ENCODE measurements around the gene THADA. TPM values are rescaled to one million over a fixed set of nuclear protein-coding genes. Genes with fewer than 3 reads are reported as not detected.

The THADA gene
- polyA plus RNA-seq, 3 donors, result 7.3 to 11.2 (median 9.7) TPM

DNA sequence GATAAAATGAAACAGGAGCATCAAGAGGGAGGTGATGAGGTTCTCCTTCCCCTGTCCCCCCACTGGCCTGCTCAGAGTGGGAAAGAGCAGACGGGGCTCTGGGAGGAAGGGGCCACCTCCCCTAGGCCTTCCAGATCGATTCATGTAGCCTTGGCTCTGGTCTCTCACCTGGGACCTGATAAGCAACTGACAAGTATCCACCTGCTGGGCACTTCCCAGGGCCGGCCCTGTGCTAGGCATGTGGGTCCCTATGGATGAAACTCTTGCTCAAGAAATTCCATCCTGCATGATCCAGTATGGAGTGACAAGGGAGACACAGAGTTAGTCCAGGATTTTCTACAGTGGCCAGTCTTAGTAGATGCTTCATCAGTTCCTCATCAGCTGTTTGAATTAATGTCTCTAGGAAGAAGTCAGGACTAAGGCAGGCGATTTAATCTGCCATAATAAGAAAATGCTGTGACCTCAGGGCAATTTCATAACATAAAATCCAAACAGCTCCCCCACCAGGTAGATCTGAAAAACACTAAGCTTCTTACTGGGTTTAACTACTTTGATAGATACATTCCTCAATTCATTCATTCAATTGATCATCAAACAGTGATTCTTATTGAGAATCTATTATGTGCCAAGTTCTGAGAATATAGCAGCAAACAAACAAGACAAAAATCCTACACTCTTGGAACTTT lies 324.8 kb downstream of the THADA start:
- WGBS (ENCODE audit: insufficient coverage), result 100% methylated on average over 1 of the region's 4 CpGs
- intact Hi-C loops (cut with micrococcal nuclease), result no loop called here
- Histone ChIP-seq H3K4me3 (replicated peaks in 1 of 3; ENCODE audit: low read depth in 2 of 3, low read length in 3 of 3) (no peak overlapping the region), H3K9me3 (replicated peaks in 1 of 2; ENCODE audit: control insufficient read depth in 1 of 2, insufficient read depth in 1 of 2, low read length in 2 of 2) (no peaks in the 10 kb centered on the region), H2AFZ (ENCODE audit: insufficient read depth, low read depth, low read length, poor library complexity, severe bottlenecking) (no peak overlapping the region), H3K27ac (ENCODE audit: low read depth in 1 of 2, low read length in 2 of 2) (no peak overlapping the region), H3K36me3 (replicated peaks in 1 of 2; ENCODE audit: control insufficient read depth in 1 of 2, insufficient read depth in 2 of 2, low read length in 2 of 2) (no peaks in the 10 kb centered on the region), H3K27me3 (ENCODE audit: control insufficient read depth in 2 of 2, insufficient read depth in 2 of 2, low read length in 2 of 2) (no peaks in the 10 kb centered on the region), H4K20me1 (ENCODE audit: insufficient read depth, low read length) (no peaks in the 10 kb centered on the region), H3K4me1 (ENCODE audit: control insufficient read depth in 1 of 2, insufficient read depth in 2 of 2, low read length in 2 of 2) (peaks cover 40 to 46% of the 10 kb centered on the region in 2 donors), H3K4me2 (replicated peaks; ENCODE audit: extremely low read depth, low read length, poor library complexity, severe bottlenecking) (no peak overlapping the region), H3K79me2 (ENCODE audit: insufficient read depth, low read length) (no peaks in the 10 kb centered on the region), H3K9ac (ENCODE audit: insufficient read depth, low read length, poor library complexity, severe bottlenecking) (no peak overlapping the region)
- Mint-ChIP-seq H3K27ac (peak overlapping the region in 1 of 7 donors; percentile 6), H3K9me3 (peaks cover 0 to 3% (median 0%) of the 10 kb centered on the region in 7 donors), H3K27me3 (ENCODE audit: low read depth in 3 of 3) (no peaks in the 10 kb centered on the region), H3K4me1 (peaks cover 60% of the 10 kb centered on the region), H3K4me3 (no peak overlapping the region), H3K36me3 (peaks cover 40 to 51% of the 10 kb centered on the region in 2 donors)
- no peak for DNase-seq
- TF ChIP-seq, protein P1, sequence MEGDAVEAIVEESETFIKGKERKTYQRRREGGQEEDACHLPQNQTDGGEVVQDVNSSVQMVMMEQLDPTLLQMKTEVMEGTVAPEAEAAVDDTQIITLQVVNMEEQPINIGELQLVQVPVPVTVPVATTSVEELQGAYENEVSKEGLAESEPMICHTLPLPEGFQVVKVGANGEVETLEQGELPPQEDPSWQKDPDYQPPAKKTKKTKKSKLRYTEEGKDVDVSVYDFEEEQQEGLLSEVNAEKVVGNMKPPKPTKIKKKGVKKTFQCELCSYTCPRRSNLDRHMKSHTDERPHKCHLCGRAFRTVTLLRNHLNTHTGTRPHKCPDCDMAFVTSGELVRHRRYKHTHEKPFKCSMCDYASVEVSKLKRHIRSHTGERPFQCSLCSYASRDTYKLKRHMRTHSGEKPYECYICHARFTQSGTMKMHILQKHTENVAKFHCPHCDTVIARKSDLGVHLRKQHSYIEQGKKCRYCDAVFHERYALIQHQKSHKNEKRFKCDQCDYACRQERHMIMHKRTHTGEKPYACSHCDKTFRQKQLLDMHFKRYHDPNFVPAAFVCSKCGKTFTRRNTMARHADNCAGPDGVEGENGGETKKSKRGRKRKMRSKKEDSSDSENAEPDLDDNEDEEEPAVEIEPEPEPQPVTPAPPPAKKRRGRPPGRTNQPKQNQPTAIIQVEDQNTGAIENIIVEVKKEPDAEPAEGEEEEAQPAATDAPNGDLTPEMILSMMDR (IDR thresholded peaks at IDR 0.05), result no peak

DNA sequence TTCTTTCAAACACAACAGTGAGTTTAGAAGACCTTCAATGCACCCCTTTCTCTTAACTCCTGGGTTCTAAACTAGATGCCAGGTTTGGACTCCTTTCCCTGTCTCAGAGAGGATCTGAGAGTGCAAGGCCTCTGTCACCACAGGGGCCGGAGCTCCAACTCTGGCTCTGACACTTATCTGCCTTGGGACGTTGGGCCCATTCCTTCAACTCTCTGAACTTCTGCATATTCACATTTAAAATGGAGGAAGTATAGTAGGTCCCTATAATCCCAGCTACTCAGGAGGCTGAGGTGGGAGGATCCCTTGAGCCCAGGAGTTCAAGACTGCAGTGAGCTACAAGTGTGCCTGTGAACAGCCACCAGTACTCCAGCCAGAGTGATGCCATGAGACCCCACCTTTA lies 325.4 kb downstream of the THADA start:
- no CpG with 5 or more reads among the region's 2 CpGs for WGBS (ENCODE audit: insufficient coverage)
- Histone ChIP-seq H3K27me3 (ENCODE audit: control insufficient read depth in 2 of 2, insufficient read depth in 2 of 2, low read length in 2 of 2) (no peaks in the 10 kb centered on the region), H3K27ac (ENCODE audit: low read depth in 1 of 2, low read length in 2 of 2) (peak overlapping the region in 1 of 2 donors; percentile 63), H3K9me3 (replicated peaks in 1 of 2; ENCODE audit: control insufficient read depth in 1 of 2, insufficient read depth in 1 of 2, low read length in 2 of 2) (no peaks in the 10 kb centered on the region), H3K4me1 (ENCODE audit: control insufficient read depth in 1 of 2, insufficient read depth in 2 of 2, low read length in 2 of 2) (peaks cover 40 to 47% of the 10 kb centered on the region in 2 donors), H3K4me2 (replicated peaks; ENCODE audit: extremely low read depth, low read length, poor library complexity, severe bottlenecking) (no peak overlapping the region), H3K9ac (ENCODE audit: insufficient read depth, low read length, poor library complexity, severe bottlenecking) (no peak overlapping the region), H3K4me3 (replicated peaks in 1 of 3; ENCODE audit: low read depth in 2 of 3, low read length in 3 of 3) (no peak overlapping the region), H3K79me2 (ENCODE audit: insufficient read depth, low read length) (no peaks in the 10 kb centered on the region), H2AFZ (ENCODE audit: insufficient read depth, low read depth, low read length, poor library complexity, severe bottlenecking) (peak overlapping the region; percentile 11), H4K20me1 (ENCODE audit: insufficient read depth, low read length) (no peaks in the 10 kb centered on the region), H3K36me3 (replicated peaks in 1 of 2; ENCODE audit: control insufficient read depth in 1 of 2, insufficient read depth in 2 of 2, low read length in 2 of 2) (no peaks in the 10 kb centered on the region)
- Mint-ChIP-seq H3K4me3 (peak overlapping the region in 1 of 2 donors; percentile 30), H3K36me3 (peaks cover 38 to 49% of the 10 kb centered on the region in 2 donors), H3K9me3 (peaks cover 0 to 3% (median 0%) of the 10 kb centered on the region in 7 donors), H3K4me1 (peaks cover 57% of the 10 kb centered on the region), H3K27ac (peak overlapping the region; percentile 47 to 91 (median 85)), H3K27me3 (ENCODE audit: low read depth in 3 of 3) (no peaks in the 10 kb centered on the region)
- TF ChIP-seq, protein P1 (IDR thresholded peaks at IDR 0.05), result no peak
- no peak for DNase-seq
- intact Hi-C loops (cut with micrococcal nuclease), result no loop called here

Data from CD14-positive monocyte (primary cell).